ENCODE results near the gene HTRA2.

- TF ChIP-seq POLR2A (IDR thresholded peaks at IDR 0.05) (no peak), CTCF (IDR thresholded peaks at IDR 0.05) (no peak)
These were observed 46.6 kb downstream of the HTRA2 start for GRCh38 chr2:74576211-74576862.
